K562 (cell line): ENCODE data around the gene CARS2. TPM values are rescaled to one million over a fixed set of nuclear protein-coding genes. Genes with fewer than 3 reads are reported as not detected.
A peak's percentile ranks its signal among the peaks of the same experiment; 100 is the strongest.

Experiments
- BCL6 ChIP-seq: fragments of 250-450 bp; sonication (Bioruptor Pico); IDR thresholded peaks from 2 replicates; pipeline ENCODE4 v1.4.0; 2020
- CC2D1A ChIP-seq: fragments of 450-650 bp; IDR thresholded peaks from 2 replicates; pipeline ENCODE4 v1.6.1; 2017; ENCODE audit warnings: mild to moderate bottlenecking
- CHCHD3 ChIP-seq: fragments of 250-450 bp; sonication (Bioruptor Pico); IDR thresholded peaks from 2 replicates; pipeline ENCODE4 v2.1.2; 2022; ENCODE audit warnings: mild to moderate bottlenecking
- CHD4 ChIP-seq: fragments of 200-600 bp; sonication (generic); IDR thresholded peaks from 3 replicates; pipeline ENCODE4 v1.6.1; 2012; ENCODE audit warnings: low read depth, mild to moderate bottlenecking, mixed read lengths, low read length, inconsistent platforms; ENCODE audit not compliant: insufficient read depth, insufficient replicate concordance, poor library complexity, severe bottlenecking
- GABPB1 ChIP-seq: sonication (generic); formaldehyde crosslinking; IDR thresholded peaks from 2 replicates; pipeline ENCODE4 v1.8.0; 2022; ENCODE audit warnings: mild to moderate bottlenecking, missing genetic modification reagents
- GATAD2B ChIP-seq: fragments of 450-650 bp; IDR thresholded peaks from 2 replicates; pipeline ENCODE4 v1.6.1; 2017; ENCODE audit warnings: mild to moderate bottlenecking, borderline replicate concordance
- MTA3 ChIP-seq: fragments of 450-650 bp; formaldehyde crosslinking; IDR thresholded peaks from 2 replicates; pipeline ENCODE4 v1.6.1; 2017; ENCODE audit warnings: mild to moderate bottlenecking, borderline replicate concordance
- MYBL2 ChIP-seq, 2 experiments: fragments of 450-650 bp in 1 of 2; sonication (generic) in 1 of 2; formaldehyde crosslinking in 1 of 2; IDR thresholded peaks; 2 replicates each; pipeline versions ENCODE4 v1.6.1 to v1.8.1; 2017 to 2022; ENCODE audit warnings: borderline replicate concordance in 1 of 2, inconsistent platforms in 1 of 2, low read depth in 1 of 2, mild to moderate bottlenecking in 1 of 2, missing genetic modification reagents in 1 of 2, moderate library complexity in 1 of 2
- SNRNP70 ChIP-seq: fragments of 200-400 bp; formaldehyde crosslinking; optimal IDR thresholded peaks from 2 replicates; pipeline ENCODE3; 2017; ENCODE audit warnings: low read depth, low read length
- SUPT5H ChIP-seq: fragments of 450-650 bp; IDR thresholded peaks from 2 replicates; pipeline ENCODE4 v1.6.1; 2016
- ZC3H8 ChIP-seq: fragments of 450-650 bp; IDR thresholded peaks from 2 replicates; pipeline ENCODE4 v1.6.1; 2017
- ZNF274 ChIP-seq: IDR thresholded peaks from 2 replicates; pipeline ENCODE4 v1.6.1; 2011; ENCODE audit warnings: low read depth, mild to moderate bottlenecking, low read length, moderate library complexity, borderline replicate concordance
- ZNF384 ChIP-seq: IDR thresholded peaks from 2 replicates; pipeline ENCODE4 v1.6.1; 2012; ENCODE audit warnings: low read depth, low read length, improper control_type of control experiment
- ZNF830 ChIP-seq: fragments of 250-450 bp; sonication (Bioruptor Pico); IDR thresholded peaks from 2 replicates; pipeline ENCODE4 v1.5.0; 2021; ENCODE audit warnings: mild to moderate bottlenecking
- polyA plus RNA-seq, 8 experiments: library from polyadenylated mRNA; depleted of rRNA in 4 of 8; stranded (reverse) in 5 of 8; unstranded in 3 of 8; fragments of >200 nt; fragmentation: Nextera tagmentation in 2 of 8; fragmentation: Illumina TruSeq in 1 of 8; extraction: Ambion mirVana in 2 of 8; extraction: Trizol in 1 of 8; gene quantifications; 2 replicates each; pipeline versions ENCODE4 v1.2.1 to v1.2.3, GENCODE V29; 2011 to 2014; ENCODE audit warnings: inconsistent platforms in 1 of 8, missing spikeins in 1 of 8
- total RNA-seq, 7 experiments: library from RNA; depleted of rRNA in 6 of 7; stranded (reverse); fragments of >200 nt in 6 of 7; fragmentation: Illumina TruSeq in 2 of 7; extraction: Trizol in 2 of 7; gene quantifications; 2 replicates each; pipeline versions ENCODE4 v1.2.1 to v1.2.3, GENCODE V29; 2011 to 2021; ENCODE audit warnings: low replicate concordance in 1 of 7
- TF ChIP-seq, protein P1 (sequence below): fragments of 250-450 bp; sonication (Bioruptor Pico); IDR thresholded peaks from 2 replicates; pipeline ENCODE4 v1.5.0; 2021; ENCODE audit warnings: mild to moderate bottlenecking, moderate library complexity
- TF ChIP-seq, protein P2 (sequence below): IDR thresholded peaks from 2 replicates; pipeline ENCODE4 v1.6.1; 2011; ENCODE audit not compliant: insufficient read length; ENCODE audit errors: extremely low read depth
- TF ChIP-seq, protein P3 (sequence below): fragments of 450-650 bp; IDR thresholded peaks from 2 replicates; pipeline ENCODE4 v1.6.1; 2014; ENCODE audit warnings: low read depth, mild to moderate bottlenecking, moderate library complexity, borderline replicate concordance
- TF ChIP-seq, protein P4 (sequence below): fragments of 450-650 bp; IDR thresholded peaks from 2 replicates; pipeline ENCODE4 v1.7.0; 2016; ENCODE audit warnings: borderline replicate concordance
- TF ChIP-seq, protein P5 (sequence below): fragments of 250-450 bp; sonication (Bioruptor Pico); IDR thresholded peaks from 2 replicates; pipeline ENCODE4 v1.8.0; 2022; ENCODE audit warnings: inconsistent platforms, mild to moderate bottlenecking, moderate library complexity, borderline replicate concordance

The CARS2 gene
- total and polyA plus RNA-seq, 9 of the 15 experiments (the other 6 are each of a cell fraction or from before 2014, with no cell fraction given), result 1.7 to 37.4 (median 30.5) TPM

DNA sequence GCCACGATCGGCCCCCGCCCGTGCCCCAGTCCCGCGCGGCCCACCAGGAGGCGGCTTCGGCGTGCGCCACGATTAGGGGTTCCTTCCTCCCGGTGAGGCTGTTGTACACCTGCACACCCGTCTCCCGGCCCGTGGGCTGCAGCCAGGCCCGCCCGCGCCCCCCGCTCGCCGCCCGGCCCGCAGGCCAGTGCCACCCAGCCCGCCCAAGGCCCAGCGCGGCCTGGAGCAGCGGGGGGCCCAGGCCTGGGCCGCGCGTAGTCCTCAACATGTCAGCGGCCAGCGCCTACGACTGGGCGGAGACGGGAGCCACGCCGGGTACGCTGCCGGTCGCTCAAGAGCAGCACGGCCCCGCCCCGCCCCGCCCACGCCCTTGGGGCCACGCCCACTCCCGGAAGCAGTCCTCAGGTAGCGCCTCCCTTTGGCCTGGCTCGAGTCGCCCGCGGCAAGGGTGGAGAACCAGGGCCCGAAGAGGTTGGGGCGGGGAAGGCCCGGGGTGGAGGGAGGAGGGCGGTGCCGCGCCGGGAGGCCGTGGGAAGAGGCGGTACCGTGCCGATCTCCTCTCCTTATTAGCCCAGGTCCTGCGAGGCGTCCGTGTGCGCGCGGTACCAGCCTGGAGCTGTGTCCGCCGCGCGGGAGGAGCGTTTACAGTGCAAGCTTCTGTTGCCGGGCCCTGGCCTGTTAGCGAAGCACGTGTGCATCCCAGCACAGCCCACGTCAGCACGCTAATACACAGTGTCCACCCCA is at the start of gene CARS2 (continued):
- TF ChIP-seq, protein P1, sequence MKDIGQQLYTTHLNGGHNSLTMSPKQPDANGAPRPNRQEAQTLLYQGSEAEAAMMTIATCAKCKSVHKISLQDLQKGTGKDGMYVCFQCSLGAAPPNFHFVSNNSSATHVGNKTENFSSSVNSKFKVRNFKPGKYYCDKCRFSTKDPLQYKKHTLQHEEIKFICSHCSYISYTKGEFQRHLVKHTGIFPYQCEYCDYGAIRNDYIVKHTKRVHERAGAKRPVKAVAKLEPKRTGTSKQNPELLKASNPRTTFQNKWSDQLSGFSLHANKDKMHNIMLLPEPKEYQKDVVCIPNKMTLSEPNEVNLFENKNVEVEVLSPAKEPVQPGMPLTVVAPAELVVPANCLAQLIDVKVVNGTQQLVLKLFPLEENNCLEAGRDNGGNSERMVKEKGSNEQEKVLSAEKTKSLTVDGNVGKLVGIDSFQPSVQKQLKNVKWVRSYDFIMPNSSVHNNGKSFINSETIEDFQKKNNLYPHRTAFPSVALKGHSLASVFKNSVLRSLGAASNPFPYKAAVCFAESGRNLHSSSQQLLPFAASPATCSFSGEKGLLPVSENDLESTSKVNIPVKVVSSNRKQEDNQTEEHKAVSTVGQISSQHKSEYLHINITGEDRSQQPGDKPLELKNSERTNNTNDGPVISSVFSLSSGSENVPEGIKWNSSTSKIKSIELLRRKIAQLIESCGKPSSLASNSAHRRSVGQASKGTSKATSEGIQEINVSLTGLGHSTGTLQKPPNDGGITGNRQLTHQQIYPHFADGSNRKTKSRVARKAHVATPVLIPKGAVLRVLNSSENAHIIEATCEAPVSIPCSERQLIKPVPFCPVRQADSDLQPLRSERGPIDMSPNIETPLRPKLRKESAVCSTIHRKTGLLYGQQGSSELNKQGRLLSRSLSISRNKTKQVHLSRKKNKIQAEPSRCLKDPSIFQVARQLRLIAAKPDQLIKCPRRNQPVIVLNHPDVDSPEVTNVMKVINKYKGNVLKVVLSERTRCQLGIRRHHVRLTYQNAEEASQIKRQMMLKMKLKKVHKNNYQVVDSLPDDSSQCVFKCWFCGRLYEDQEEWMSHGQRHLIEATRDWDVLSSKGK (CRISPR knock-in tag), result no peak
- TF ChIP-seq, protein P2, sequence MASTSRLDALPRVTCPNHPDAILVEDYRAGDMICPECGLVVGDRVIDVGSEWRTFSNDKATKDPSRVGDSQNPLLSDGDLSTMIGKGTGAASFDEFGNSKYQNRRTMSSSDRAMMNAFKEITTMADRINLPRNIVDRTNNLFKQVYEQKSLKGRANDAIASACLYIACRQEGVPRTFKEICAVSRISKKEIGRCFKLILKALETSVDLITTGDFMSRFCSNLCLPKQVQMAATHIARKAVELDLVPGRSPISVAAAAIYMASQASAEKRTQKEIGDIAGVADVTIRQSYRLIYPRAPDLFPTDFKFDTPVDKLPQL, result no peak
- no peak for TF ChIP-seq CHCHD3 (CRISPR knock-in tag)
- TF ChIP-seq, protein P3, sequence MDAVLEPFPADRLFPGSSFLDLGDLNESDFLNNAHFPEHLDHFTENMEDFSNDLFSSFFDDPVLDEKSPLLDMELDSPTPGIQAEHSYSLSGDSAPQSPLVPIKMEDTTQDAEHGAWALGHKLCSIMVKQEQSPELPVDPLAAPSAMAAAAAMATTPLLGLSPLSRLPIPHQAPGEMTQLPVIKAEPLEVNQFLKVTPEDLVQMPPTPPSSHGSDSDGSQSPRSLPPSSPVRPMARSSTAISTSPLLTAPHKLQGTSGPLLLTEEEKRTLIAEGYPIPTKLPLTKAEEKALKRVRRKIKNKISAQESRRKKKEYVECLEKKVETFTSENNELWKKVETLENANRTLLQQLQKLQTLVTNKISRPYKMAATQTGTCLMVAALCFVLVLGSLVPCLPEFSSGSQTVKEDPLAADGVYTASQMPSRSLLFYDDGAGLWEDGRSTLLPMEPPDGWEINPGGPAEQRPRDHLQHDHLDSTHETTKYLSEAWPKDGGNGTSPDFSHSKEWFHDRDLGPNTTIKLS, result 0 out of 2 replicates have a peak, but pooled peaks have one; percentile 6
- TF ChIP-seq CC2D1A, result no peak
- TF ChIP-seq ZNF384, result no peak
- TF ChIP-seq, protein P4, sequence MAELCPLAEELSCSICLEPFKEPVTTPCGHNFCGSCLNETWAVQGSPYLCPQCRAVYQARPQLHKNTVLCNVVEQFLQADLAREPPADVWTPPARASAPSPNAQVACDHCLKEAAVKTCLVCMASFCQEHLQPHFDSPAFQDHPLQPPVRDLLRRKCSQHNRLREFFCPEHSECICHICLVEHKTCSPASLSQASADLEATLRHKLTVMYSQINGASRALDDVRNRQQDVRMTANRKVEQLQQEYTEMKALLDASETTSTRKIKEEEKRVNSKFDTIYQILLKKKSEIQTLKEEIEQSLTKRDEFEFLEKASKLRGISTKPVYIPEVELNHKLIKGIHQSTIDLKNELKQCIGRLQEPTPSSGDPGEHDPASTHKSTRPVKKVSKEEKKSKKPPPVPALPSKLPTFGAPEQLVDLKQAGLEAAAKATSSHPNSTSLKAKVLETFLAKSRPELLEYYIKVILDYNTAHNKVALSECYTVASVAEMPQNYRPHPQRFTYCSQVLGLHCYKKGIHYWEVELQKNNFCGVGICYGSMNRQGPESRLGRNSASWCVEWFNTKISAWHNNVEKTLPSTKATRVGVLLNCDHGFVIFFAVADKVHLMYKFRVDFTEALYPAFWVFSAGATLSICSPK, result no peak
- TF ChIP-seq SNRNP70, result no peak
- TF ChIP-seq ZNF274, result no peak
- TF ChIP-seq MTA3, result no peak; the same call in 1 of the 2 replicates
- TF ChIP-seq, protein P5, sequence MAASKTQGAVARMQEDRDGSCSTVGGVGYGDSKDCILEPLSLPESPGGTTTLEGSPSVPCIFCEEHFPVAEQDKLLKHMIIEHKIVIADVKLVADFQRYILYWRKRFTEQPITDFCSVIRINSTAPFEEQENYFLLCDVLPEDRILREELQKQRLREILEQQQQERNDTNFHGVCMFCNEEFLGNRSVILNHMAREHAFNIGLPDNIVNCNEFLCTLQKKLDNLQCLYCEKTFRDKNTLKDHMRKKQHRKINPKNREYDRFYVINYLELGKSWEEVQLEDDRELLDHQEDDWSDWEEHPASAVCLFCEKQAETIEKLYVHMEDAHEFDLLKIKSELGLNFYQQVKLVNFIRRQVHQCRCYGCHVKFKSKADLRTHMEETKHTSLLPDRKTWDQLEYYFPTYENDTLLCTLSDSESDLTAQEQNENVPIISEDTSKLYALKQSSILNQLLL (CRISPR knock-in tag), result no peak
- no peak for TF ChIP-seq BCL6 (CRISPR knock-in tag)
- no peak for TF ChIP-seq ZC3H8
- no peak for TF ChIP-seq MYBL2 (IDR thresholded peaks at IDR 0.05; ENCODE audit: low read depth)
- TF ChIP-seq MYBL2 (CRISPR knock-in tag; IDR thresholded peaks at IDR 0.05; ENCODE audit: borderline replicate concordance), result no peak
- TF ChIP-seq GATAD2B, result peak; percentile 27; the same call in 1 of the 2 replicates
- TF ChIP-seq CHD4, result no peak
- TF ChIP-seq ZNF830, result no peak
- no peak for TF ChIP-seq SUPT5H
- TF ChIP-seq GABPB1 (CRISPR knock-in tag), result peak; percentile 53; the same call in 1 of the 2 replicates
